Upper lobe of right lung (tissue), 1 donor: ENCODE data around the gene TP73. TPM values are rescaled to one million over a fixed set of nuclear protein-coding genes. Genes with fewer than 3 reads are reported as not detected.

ENCODE experiments used
- ATAC-seq: fragments of 200-7000 bp; cut with Tn5 transposase; one replicate; pipeline ENCODE4 v1.9.1; 2020; ENCODE audit warnings: mild to moderate bottlenecking, moderate library complexity
- DNase-seq: peaks from one replicate; pipeline ENCODE4 v3.0.0-alpha.2; 2020
- H3K27ac ChIP-seq: fragments of 200-600 bp; one replicate; pipeline ENCODE4 v1.8.0; 2022
- H3K27me3 ChIP-seq: fragments of 200-600 bp; one replicate; pipeline ENCODE4 v1.8.0; 2022; ENCODE audit warnings: mild to moderate bottlenecking
- H3K36me3 ChIP-seq: fragments of 200-600 bp; one replicate; pipeline ENCODE4 v1.8.0; 2022
- H3K4me1 ChIP-seq: fragments of 200-600 bp; one replicate; pipeline ENCODE4 v1.8.0; 2022
- H3K4me3 ChIP-seq: fragments of 200-600 bp; one replicate; pipeline ENCODE4 v1.8.0; 2022; ENCODE audit warnings: mild to moderate bottlenecking
- H3K9me3 ChIP-seq: fragments of 200-600 bp; one replicate; pipeline ENCODE4 v1.8.0; 2022
- intact Hi-C: fragments of 100-400 bp; cut with DNase I; formaldehyde crosslinking; loops from one replicate; pipeline ENCODE4 v1.11.0; 2022
- total RNA-seq: library from RNA; stranded (reverse); fragmentation: NEBNext Ultra II Directional; extraction: Animal tissue kit (Norgen Biotek cat#: 25700); gene quantifications from one replicate; pipeline ENCODE4 v1.2.1, GENCODE V29; 2021
- TF ChIP-seq, protein P1 (sequence below): fragments of 200-600 bp; IDR thresholded peaks from one replicate; pipeline ENCODE4 v1.8.0; 2022; ENCODE audit warnings: antibody characterized with exemption
- donor health status: DM: no; HTN: yes; CAD: no; lungs with severe emphysema.

TP73 gene
- total RNA-seq, 1 donor from 2014 or later: 0.29 TPM

DNA sequence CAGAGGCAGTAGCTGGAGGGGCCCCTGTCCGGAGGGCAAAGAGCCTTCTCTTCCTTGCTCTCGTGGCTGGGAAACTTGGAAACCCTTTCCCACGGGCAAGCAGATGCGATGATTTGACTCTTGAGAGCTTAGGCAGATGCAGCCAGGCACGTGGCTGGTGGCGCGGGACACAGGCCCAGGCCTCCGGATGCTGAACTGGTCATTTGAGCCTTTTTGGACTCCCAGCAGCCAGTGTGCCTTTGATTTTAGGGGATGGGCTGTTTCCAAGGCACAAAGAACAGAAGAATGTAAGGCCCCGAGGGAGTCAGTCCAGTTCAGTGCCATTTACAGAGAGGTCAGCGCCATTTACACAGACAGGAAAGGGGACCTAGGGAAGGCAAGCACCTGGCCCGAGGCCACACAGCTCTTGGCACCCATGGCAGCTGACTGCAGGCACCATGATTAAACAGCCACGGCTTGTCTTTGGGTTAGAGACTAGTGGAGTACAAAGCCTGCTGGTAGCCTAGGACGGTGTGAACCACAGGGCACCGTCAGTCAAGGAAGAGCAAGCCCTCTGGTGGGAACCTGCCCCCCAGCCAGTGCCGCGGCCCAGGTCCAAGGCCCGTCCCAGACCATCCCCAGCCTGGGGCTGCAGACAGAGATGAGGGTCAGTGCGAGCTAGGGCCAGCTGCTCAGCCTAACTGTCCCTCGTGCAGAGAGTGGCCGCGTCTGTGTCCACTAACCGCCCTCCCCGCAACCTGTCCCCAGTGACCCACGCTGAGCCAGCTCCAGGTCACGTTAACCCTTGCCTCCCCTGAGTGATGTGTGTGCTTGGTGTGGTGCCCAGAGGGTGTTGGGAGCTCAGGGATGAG, 79.5 kb downstream of the TP73 start:
- Histone ChIP-seq H3K36me3 (peaks cover 8% of the 10 kb centered on the region), H3K27ac (no peak overlapping the region), H3K4me1 (no peaks in the 10 kb centered on the region), H3K27me3 (peaks cover 21% of the 10 kb centered on the region), H3K4me3 (no peak overlapping the region), H3K9me3 (no peaks in the 10 kb centered on the region)
- TF ChIP-seq, protein P1, sequence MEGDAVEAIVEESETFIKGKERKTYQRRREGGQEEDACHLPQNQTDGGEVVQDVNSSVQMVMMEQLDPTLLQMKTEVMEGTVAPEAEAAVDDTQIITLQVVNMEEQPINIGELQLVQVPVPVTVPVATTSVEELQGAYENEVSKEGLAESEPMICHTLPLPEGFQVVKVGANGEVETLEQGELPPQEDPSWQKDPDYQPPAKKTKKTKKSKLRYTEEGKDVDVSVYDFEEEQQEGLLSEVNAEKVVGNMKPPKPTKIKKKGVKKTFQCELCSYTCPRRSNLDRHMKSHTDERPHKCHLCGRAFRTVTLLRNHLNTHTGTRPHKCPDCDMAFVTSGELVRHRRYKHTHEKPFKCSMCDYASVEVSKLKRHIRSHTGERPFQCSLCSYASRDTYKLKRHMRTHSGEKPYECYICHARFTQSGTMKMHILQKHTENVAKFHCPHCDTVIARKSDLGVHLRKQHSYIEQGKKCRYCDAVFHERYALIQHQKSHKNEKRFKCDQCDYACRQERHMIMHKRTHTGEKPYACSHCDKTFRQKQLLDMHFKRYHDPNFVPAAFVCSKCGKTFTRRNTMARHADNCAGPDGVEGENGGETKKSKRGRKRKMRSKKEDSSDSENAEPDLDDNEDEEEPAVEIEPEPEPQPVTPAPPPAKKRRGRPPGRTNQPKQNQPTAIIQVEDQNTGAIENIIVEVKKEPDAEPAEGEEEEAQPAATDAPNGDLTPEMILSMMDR: no peak
- intact Hi-C loops: no loop called here
- no peak for ATAC-seq
- no peak for DNase-seq

DNA sequence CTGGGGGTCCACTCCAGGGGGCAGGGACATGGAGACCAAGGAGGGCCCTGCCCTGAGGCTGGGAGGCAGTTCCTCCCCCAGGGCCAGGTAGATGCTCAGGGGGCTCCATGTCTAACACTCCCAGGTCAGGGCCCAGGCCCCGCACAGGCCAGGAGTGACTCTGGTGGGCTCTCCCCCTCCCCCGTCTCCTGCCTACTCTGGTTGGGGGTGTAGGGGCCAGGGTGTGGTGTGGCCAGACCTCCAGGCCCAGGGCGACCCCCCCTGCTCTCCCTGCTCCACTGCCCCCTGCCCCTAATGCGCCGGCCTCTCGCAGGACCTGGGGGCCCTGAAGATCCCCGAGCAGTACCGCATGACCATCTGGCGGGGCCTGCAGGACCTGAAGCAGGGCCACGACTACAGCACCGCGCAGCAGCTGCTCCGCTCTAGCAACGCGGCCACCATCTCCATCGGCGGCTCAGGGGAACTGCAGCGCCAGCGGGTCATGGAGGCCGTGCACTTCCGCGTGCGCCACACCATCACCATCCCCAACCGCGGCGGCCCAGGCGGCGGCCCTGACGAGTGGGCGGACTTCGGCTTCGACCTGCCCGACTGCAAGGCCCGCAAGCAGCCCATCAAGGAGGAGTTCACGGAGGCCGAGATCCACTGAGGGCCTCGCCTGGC, 80.2 kb downstream of the TP73 start:
- TF ChIP-seq, protein P1: no peak
- ATAC-seq: no peak
- no peak for DNase-seq
- H3K27ac ChIP-seq: no peak overlapping the region
- no peaks in the 10 kb centered on the region for H3K4me1 ChIP-seq
- intact Hi-C loops: no loop called here
- peaks cover 16% of the 10 kb centered on the region for H3K36me3 ChIP-seq
- peaks cover 16% of the 10 kb centered on the region for H3K27me3 ChIP-seq
- H3K4me3 ChIP-seq: no peak overlapping the region
- H3K9me3 ChIP-seq: no peaks in the 10 kb centered on the region

DNA sequence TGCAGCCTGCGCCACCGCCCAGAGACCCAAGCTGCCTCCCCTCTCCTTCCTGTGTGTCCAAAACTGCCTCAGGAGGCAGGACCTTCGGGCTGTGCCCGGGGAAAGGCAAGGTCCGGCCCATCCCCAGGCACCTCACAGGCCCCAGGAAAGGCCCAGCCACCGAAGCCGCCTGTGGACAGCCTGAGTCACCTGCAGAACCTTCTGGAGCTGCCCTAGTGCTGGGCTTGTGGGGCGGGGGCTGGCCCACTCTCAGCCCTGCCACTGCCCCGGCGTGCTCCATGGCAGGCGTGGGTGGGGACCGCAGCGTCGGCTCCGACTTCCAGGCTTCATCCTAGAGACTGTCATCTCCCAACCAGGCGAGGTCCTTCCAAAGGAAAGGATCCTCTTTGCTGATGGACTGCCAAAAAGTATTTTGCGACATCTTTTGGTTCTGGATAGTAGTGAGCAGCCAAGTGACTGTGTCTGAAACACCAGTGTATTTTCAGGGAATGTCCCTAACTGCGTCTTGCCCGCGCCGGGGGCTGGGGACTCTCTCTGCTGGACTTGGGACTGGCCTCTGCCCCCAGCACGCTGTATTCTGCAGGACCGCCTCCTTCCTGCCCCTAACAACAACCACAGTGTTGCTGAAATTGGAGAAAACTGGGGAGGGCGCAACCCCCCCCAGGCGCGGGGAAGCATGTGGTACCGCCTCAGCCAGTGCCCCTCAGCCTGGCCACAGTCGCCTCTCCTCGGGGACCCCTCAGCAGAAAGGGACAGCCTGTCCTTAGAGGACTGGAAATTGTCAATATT, 81.0 kb downstream of the TP73 start:
- Histone ChIP-seq H3K4me3 (no peak overlapping the region), H3K9me3 (no peaks in the 10 kb centered on the region), H3K36me3 (peaks cover 23% of the 10 kb centered on the region), H3K4me1 (no peaks in the 10 kb centered on the region), H3K27me3 (peaks cover 16% of the 10 kb centered on the region), H3K27ac (no peak overlapping the region)
- ATAC-seq (no peak), DNase-seq (no peak)
- TF ChIP-seq, protein P1: no peak
- intact Hi-C loops: no loop called here

DNA sequence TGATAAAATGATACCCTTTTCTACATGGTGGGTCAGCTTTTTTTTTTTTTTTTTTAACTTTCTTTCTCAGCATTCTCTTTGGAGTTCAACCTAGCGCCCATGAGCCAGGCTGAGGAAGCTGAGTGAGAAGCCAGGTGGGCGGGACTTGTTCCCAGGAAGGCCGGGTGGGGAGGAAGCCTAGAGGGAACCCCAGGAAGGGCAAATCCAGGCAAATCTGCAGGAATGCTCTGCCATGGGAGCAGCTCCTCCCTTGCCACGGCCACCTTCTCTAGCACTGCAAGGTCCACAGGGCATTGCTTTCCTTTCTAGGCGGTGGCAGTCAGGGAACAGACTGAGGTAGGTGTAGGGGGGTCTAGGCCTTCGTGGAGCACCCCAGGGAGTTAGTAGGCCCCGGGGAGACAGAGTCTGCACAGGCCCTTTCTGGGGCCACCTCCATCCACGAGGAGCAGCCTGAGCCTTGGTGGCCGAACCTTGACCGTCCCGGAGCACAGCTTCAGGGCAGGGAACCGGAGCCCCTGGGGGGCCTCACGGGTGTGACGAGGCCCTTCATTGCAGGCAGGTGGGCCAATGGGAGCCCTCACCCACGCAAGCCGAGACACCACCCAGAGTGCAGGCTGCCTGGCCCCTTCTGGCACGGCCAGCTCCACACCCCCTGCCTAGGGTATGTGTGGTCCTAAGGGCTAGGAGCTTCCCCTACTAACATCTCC, 81.7 kb downstream of the TP73 start:
- Histone ChIP-seq H3K9me3 (no peaks in the 10 kb centered on the region), H3K4me3 (no peak overlapping the region), H3K36me3 (peaks cover 30% of the 10 kb centered on the region), H3K27ac (no peak overlapping the region), H3K27me3 (peaks cover 16% of the 10 kb centered on the region), H3K4me1 (no peaks in the 10 kb centered on the region)
- no peak for ATAC-seq
- DNase-seq: no peak
- TF ChIP-seq, protein P1: no peak
- intact Hi-C loops: no loop called here

DNA sequence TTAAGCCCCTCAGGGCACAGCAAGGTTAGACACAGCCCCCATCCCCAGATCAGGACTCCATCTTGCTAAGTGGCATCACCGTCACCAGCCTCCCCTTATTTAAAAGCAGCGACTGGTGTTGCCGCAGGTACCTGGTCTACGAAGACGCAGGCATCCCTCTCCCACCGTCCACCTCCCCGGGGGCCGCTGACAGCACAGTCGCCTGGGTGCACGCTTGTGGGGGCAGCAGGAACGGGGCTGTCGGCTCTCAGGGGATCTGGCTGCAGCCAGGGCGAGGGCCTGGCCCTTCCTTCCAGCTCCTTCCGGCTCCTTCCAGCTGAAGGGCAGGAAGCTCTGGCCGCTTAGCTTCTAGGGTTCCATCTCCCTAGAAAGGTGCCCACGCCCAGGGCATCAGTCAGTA, 82.3 kb downstream of the TP73 start:
- no peaks in the 10 kb centered on the region for H3K4me1 ChIP-seq
- peaks cover 16% of the 10 kb centered on the region for H3K27me3 ChIP-seq
- TF ChIP-seq, protein P1: no peak
- H3K4me3 ChIP-seq: no peak overlapping the region
- no peak overlapping the region for H3K27ac ChIP-seq
- H3K9me3 ChIP-seq: no peaks in the 10 kb centered on the region
- DNase-seq (no peak), ATAC-seq (no peak)
- H3K36me3 ChIP-seq: peaks cover 31% of the 10 kb centered on the region
- intact Hi-C loops: no loop called here
